GM21526 (cell line): ENCODE data around the gene ITGAV.

Source experiments
- ATAC-seq: cut with Tn5 transposase; IDR thresholded peaks from one replicate; pipeline ENCODE4 v1.9.1; 2021; ENCODE audit warnings: moderate library complexity; ENCODE audit not compliant: unreplicated experiment, low FRiP score

Gene ITGAV

DNA sequence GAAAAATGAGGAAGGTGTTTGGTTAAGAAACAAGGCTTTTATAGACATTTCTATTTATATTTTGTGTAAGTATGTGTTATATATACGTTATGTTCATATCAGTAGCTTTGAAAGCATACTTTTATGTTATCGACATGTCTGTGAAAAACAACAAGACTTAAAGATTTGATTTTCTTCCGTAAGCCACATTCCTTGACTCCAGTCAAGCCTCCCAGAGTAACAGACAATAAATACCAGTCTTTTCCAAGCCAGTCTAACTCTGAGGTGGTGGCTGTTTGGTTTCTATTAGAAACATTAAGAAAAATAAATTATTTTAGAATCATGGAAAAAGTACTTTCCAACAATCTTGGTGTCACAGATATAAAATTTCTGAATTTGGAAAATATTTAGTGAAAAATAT, 16.3 kb upstream of the ITGAV start:
- no peak for ATAC-seq

DNA sequence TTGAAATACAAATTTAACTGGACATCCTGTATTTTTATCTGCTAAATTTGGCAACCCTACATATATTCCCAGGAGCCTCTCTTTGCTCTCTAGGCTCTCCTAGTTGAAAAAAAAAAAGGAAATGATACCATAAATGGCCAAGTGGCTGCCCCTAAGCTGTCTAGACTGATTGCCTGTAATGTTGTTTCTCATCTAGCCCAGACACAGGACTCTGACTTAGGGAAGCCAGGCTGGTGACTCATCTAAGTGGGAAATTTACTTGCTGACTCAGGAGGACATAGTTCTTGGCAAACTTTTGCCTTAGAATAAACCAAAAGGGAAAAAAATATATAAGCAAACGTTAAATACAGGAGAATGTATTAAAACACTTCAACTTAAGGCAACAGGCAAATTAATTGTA, 14.6 kb upstream of the ITGAV start:
- no peak for ATAC-seq

GRCh38 chr2:186575856-186576255, 14.0 kb upstream of the ITGAV start:
- no peak for ATAC-seq

- ATAC-seq, result no peak
Observed at GRCh38 chr2:186576614-186577013, 13.2 kb upstream of the ITGAV start.

GRCh38 chr2:186582698-186583097, 7.2 kb upstream of the ITGAV start:
- no peak for ATAC-seq

DNA sequence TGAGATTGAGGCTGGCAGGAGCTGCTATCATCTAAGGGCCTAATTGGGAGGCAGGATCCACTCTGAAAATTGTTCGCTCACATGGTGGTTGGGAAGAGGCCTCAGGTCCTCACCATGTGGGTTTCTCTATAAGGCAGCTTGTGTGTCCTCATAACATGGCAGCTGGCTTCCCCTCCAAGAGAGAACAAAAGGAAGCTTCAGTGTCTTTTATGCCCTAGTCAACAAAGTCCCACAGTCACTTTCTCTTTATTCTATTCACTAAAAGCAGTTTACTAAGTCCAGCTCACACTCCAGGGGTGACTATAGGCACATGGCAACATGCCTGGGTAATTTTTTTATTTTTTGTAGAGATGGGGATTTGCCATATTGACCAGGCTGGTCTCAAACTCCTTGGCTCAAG, 5.8 kb upstream of the ITGAV start:
- no peak for ATAC-seq

DNA sequence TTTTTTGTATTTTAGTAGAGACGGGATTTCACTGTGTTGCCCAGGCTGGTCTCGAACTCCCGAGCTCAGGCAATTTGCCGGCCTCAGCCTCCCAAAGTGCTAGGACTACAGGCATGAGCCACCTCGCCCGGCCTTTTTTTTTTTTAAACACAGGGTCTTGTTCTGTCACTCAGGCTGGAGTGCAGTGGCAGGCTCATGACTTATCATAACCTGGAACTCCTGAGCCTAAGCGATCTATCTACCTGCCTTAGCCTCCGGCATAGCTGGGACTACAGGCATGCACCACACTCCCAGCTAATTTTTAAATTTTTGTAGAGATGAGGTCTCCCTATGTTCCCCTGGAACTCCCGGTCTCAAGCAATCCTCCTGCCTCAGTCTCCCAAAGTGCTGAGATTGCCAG, 1.4 kb upstream of the ITGAV start:
- ATAC-seq, result no peak

- no peak for ATAC-seq
Observed at GRCh38 chr2:186588940-186589611, 780 bp upstream of the ITGAV start.

DNA sequence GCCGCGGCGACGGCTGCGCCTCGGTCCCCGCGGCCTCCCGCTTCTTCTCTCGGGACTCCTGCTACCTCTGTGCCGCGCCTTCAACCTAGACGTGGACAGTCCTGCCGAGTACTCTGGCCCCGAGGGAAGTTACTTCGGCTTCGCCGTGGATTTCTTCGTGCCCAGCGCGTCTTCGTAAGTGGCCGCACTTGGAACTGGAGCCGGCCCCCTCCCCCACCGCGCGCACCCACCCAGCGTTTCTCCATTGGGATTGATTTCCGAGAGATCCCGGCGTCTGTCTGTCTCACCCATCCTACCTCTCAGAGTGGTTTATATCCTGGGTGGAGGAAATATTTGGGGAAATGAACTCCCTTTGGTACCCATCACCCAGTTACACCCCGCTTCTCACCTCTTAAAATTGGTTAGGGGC, 498 bp downstream of the ITGAV start:
- no peak for ATAC-seq

- peak; percentile 27 for ATAC-seq
Observed at GRCh38 chr2:186590759-186591505, 1.1 kb downstream of the ITGAV start.

- ATAC-seq, result no peak
Observed at GRCh38 chr2:186591506-186591890, 1.6 kb downstream of the ITGAV start.

DNA sequence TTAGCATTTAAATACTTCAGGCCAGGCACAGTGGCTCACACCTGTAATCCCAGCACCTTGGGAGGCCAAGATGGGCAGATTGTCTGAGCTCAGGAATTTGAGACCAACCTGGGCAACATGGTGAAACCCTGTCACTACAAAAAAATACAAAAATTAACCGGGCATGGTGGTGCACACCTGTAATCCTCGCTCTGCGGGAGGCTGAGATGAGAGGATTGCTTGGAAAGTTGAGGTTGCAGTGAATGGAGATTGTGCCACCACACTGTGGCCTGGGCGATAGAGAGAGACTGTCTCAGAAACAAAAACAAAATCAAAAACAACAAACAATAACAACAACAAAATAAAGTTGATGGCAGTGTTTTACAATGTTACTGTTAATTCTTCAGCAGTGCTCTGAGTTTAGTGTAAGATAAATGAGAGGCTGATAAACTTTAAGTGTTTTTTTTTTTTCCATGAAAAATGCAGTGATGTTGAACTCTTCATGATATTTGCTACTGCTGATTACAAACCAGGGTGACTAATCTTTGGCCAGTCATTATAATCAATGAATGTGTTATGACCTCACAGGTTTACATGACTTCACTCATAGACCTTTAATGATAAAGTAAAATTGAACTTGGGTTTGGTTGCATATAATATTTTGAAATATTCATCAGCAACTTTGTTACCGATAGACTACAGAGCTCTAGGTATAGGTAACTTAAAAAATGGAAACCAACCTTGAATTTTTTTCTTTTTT, 2.5 kb downstream of the ITGAV start:
- ATAC-seq, result no peak

- no peak for ATAC-seq
Observed at GRCh38 chr2:186593523-186593922, 3.7 kb downstream of the ITGAV start.

DNA sequence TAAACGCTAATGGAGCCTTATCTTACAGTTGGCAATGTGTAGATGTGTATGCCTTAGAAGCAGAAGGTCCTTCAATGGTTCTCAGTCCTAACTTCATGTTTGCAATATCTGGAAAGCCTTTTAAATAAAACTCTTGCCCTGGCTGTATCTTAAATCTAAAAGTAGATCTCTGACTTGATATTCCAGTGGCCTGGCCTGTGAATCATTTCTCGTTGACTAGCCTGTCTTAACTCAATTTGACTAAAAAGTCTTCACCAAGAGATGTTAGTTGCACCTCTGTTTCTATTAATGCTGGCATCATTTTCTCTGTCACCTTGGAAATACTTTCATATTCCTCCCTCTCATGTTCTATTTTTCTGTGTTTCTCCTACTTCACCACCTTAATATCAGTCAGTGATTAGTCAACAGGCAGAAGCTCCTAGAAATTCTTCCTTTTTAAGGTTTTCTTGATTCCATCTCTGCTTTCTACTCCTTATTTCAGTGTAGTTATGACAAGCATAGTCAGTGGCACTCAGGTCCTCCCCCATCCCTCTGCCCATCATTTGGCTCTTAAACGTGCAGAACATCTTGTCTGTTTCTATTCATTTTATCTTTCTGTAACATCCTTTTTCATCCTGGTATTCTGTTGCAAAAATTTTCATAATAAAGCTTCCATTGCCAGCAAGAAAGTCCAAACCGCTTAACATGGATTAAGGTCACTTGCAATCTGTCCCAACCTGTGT, 4.3 kb downstream of the ITGAV start:
- no peak for ATAC-seq

DNA sequence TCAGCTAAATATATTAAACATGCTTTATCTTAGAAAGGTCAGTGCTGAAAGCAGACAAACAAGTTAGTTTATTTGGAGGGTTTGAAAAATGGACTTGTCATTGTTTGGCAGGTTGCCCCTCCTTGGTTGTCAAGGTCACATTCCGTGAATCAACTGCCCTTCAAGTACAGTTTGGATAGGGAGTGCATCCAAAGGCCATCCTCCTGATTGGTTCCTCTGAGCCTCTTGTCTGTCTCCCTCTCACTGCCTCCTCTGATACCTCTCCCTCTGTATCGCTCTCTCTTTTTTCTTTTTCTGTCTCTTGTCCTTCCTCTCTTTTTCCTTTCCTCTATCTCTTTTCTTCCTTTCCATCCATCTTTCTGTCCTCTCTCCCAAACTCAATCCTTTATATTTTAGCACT, 5.4 kb downstream of the ITGAV start:
- no peak for ATAC-seq

DNA sequence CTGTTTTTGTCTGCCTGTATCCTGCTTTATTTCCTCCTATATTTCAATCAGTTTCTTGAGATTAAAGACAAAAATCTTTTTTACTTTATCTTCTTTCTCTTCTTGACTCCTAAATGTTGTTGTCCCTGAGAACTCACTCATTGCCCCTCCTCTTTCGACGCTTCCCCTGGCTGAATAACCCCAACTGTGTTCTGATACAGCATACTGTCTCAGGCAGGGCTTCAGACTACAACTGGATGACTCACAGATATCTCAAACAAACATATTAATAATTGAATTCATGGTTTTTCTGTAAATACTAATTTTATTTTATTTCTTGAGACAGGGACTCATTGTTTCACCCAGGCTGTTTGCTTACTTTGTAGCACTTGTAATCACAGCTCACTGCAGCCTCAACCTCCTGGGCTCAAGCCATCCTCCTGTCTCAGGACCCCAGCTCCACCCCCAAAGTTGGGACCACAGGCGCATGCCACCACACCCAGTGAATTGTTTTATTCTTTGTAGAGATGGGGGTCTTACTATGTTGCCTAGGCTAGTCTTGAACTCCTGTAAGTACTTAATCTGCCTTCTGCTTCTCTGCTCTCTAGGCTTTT, 9.4 kb downstream of the ITGAV start:
- no peak for ATAC-seq

DNA sequence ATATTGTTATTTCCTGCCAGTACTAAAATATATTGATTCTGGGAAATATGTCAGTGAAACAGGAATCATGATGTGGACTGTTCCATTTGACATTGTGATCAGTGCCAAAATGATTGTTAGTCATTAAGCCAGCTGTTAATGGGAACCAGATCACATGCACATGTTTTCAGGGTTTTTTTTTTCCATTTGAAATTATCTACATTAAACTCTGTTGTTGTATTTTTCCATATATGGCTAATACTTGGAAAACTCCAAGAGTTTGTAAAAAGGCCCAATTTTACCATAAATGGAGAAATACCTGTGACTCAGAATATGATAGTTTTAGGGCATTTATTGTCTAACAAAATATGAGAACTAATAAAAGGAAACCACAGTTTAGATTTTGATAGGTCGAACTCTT, 13.4 kb downstream of the ITGAV start:
- ATAC-seq, result no peak

DNA sequence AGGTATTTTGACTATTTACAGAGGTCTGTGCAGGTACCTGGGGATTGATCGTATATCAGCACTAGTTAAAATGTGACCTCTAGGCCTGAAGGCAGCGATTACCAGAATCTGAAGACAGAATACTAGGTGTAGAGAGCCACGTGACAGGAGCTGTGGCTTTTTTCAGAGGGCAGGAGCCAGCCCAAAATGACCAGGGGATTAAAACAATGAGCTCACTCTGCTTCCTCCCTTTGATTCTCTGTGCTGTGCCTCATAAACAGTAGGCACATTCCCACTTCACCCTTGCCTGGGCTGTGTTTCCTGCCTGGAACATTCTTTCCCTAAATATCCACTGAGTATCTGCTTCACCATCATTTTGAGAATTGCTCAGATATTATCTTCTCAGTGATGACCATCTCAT, 15.2 kb downstream of the ITGAV start:
- ATAC-seq, result no peak

DNA sequence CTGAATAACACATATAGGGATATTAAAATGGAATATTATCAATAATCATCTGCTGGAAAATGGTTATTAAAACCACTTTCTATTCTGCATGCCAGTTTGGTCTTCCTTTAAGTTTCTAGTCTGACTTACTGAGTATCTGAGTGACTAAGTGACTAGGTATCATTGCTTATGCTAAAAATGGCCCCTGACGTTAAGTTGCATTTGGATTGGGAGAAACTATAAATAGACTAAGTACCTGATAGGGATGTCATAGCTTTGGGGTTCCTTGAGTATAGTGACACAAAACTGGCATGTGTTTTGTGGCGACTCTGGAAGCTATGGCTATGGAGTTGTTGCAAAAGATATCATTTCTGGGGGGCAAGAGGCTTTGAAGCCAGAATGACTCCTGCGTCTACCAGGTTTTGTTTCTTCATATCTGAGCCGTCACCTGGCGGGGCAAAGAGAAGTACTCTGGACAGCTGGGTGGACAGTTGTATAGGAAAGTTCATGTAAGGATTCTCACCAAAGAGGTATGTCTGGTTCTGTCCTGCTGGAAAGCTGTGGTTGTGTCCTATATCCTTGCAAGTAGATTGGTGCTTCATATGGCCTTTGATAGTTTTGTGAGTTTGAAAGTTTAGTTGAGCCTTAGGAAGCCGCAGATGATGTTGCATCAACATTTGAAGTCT, 17.9 kb downstream of the ITGAV start:
- ATAC-seq, result no peak

- no peak for ATAC-seq
Observed at GRCh38 chr2:186610785-186611184, 20.9 kb downstream of the ITGAV start.
